ENCODE data around the gene CLEC7A.

GRCh38 chr12:10102322-10102721 is 27.7 kb downstream of the CLEC7A start:
- no peak for TF ChIP-seq CTCF (IDR thresholded peaks at IDR 0.05; ENCODE audit: low read depth, low read length, missing input control)
- TF ChIP-seq ZBTB33 (IDR thresholded peaks at IDR 0.05), result no peak
